Measurements from ENCODE around the gene PLEKHD1.

PLEKHD1 gene

DNA sequence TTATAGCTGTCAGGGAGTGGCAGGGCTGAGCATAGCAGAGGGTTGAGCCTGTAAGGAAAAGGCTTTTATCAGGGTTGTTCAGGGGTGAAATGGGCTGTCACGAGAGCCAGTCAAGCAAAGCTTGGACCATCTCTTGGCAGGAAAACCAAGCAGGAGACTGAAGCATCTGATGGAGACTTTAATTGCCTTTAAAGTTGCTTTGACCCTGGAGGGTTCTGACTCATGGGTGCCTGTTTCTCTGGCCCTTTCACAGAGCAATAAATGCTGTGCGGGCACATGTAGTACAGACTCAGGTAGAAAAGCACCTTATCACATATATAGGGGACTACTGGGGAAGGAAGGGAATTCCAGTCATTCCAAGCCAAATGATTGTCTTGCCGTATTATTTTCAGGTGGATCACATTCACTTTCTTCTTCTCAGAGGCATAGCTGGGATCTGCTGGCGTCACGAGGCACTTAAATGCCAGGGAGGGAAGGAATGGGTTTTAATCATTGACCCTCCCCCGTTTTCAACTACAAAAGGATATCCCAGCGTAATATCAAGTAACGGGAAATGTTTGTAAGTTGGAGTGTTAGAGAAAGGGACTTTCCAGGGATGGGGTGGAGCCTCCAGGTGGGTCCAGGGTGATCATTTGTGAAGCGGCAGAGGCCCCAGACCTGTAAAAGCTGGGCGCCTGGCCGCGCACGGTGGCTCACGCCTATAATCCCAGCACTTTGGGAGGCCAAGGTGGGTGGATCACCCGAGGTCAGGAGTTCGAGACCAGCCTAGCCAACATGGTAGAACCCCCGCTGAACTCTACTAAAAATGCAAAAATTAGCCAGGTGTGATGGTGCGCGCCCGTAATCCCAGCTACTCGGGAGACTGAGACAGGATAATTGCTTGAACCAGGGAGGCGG lies 34.9 kb downstream of the PLEKHD1 start:
- DNase-seq = no peak

DNA sequence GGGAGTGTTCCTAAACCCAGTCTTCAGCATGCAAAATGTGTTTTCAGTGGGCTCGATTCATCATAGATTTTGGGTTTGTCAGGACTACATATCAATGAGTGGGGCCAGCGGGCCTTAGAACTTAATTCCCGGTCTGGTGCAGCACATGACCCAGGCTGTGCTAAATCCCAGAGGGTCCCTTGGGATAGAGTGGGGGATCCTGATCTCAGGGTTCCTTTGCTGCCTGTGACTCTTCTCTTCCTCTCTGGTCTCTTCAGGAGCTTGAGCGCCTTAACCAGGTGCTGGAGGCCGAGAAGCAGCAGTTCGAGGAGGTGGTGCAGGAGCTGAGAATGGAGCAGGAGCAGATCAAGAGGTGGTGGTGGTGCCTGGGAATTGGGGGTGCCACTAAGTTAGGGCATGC lies 37.5 kb downstream of the PLEKHD1 start:
- DNase-seq = no peak

DNA sequence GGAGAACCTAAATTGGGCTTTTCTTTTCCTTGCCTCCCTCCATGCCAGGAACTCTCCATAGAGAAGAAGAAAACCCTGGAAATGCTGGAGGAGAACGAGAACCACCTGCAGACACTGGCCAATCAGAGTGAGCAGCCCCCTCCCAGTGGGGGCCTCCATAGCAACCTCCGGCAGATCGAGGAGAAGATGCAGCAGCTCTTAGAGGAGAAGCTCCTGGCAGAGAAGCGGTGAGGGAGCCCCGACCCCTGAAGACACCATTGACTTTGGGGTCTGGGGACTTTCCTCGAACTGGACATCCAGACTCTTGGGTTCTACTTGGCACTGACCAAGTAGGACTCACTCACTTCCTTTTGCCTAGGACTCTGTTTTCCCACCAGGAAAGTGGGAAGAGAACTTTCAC lies 41.4 kb downstream of the PLEKHD1 start:
- DNase-seq = no peak

DNA sequence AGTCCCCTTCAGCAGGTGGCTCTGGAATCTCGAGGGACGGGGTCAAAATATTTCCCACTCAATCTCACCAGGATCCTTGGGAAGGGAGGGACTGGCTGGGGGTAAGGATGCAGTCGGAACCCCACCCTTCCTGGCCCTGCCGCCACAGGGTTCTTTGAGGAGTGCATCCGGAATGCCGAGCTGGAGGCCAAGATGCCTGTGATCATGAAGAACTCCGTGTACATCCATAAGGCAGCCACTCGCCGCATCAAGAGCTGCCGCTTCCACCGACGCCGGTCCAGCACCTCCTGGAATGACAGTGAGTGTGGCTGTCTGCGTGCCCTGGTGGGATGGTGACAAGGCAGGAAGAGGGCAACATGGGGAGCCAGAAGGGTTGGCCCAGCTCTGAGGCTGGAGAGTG lies 43.1 kb downstream of the PLEKHD1 start:
- no peak for DNase-seq

DNA sequence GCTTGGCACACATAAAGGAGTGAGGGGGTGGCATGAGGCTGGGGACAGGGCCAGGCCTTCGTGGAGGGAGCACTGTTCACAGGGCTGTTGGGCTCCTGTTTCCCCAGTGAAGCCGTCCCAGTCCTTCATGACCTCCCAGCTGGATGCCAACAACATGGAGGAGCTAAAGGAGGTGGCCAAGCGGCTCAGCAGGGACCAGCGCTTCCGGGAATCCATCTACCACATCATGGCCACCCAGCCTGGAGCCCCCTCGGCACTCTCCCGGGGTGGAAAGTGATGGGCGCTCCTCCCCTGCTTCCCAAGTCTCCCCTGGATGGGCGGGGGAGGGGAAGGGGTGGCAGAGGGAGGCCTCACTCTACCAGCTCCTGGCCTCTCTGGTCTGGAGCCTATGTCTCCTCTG lies 43.6 kb downstream of the PLEKHD1 start:
- no peak for DNase-seq

DNA sequence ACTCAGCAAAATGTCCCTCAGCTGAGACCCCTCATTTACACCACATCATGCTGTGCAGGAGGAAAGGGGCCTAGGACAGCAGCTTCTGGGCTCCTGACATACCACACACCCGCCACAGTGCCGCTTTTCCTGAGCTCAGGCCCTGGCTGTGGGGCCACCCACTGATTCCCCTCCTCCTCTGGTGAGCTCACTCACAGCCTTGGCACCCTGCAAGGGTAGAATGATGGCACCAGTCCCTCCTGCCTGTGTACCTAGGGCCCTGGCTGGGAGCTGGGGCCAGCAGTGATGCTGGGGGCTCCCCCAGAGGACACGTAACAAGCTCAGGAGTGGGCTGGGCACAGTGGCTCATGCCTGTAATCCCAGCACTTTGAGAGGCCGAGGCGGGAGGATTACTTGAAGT lies 44.4 kb downstream of the PLEKHD1 start:
- DNase-seq = no peak

DNA sequence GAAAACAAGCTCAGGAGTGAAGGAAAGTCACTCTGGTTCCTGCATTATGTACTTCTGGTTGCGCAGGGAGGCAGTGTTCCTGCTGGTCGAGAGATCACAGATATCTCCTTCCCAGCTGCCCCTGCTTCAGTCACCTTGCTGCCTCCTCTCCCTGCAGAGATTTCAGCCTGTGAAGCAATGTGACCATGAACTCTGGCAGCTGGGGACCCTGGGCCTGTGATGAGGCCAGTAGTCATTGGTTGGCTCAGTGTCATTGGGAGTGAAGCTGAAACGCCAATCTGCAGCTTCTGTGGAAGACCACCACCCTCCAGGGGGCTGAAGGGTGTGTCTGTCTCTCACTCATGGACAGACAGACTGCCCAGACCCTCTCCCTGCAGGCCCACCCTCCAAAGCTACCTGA lies 45.0 kb downstream of the PLEKHD1 start:
- DNase-seq = no peak

DNA sequence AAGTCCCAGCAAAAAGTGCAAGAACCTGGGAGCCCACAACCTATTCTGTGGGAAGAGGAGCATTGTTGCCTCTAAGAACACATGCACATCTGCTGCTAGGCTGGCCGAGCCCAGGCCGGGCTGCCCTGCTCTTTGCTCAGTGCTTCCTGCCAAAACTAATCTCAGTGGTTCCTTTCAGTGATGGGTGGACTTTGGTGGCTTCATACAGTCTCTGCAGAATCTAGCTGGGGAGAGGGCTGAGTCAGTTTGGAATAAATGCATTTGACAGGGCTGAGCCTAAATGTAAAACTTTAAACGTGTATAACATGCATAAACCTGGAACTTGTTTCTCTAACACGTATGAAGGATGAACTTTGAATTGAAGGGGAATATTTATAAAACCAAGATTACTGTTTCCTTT lies 45.6 kb downstream of the PLEKHD1 start:
- DNase-seq = no peak

DNA sequence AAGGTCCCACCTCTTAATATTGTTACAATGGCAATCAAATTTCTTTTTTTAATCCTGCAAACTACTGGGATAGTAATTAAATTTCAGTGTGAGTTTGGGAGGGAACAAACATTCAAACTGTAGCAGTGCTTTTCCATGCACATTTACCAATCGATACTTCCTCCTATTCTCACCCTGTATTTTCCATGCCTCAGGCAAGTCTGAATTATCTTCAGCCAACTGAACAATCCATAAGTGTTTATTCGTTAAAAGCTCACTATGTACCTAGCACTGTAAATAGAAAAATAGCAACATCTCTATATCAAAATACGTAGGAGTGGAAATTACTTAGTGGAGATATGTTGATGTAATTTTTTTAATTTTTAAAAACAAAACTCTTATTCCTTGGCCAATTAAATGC lies 46.6 kb downstream of the PLEKHD1 start:
- no peak for DNase-seq

DNA sequence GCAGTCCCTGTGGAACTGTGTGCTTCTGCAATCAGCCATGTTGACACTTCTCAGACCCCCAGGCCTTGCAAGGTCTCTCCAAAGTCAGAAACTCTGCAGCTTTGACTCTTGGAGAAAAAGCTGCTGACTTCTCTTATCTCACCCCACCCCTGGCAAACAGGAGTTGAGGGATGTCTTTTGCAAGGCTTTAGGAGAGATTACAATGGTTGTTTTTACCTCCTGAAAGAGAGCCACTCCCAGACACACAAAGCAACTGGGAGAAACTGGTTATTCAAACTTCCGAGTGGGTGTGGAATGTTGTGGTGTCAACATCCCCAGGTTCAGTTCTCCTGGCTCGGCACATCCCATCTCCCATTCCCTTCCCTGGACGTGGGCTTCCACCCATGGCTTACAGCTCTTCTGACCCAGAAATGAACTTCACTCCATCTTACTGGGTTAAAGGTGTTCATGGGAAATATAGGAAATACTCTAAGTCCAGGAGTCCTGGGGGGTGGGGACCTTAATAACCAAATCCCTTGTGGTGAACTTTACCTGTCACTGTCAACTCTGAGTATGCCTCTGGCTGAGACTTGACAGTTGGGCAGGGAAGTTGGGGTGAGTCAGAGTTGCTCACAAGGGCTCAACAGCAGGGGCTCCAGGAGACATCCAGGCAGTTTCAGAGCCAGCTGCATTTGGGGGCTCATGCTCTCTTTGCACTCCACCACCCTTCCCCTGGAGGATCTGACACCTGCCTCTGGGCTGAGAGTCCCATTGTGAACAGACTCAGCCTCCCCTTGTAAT lies 48.2 kb downstream of the PLEKHD1 start:
- no peak for DNase-seq

DNA sequence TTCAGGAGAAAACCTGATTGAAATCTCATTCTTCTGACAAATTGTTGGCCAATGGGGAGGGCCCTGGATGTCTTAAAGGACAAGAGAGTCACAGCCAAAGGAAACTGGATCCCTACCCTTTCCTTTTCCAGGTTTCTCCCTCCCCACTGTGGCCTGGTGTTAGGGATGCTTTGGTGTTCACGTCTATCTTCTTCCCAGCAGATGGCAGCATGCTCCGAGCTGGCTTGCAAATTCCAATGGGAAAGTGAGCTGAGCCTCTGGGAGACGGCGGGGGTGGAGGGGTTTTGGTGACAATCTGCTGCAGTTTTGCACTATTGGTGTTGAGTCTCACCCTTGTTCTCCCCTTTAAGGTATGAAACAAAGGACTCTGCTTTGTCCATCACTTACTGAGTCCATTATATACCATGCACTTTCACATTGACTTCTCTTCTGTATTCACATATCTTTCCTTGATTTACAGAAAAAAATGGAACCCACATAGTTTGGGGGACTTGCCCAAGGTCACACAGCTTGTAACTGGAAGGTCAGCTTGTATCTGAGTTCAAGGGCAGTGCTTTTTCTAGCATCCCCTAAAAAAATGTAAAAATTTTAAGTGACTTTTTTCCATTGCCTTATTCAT lies 50.8 kb downstream of the PLEKHD1 start:
- no peak for DNase-seq

DNA sequence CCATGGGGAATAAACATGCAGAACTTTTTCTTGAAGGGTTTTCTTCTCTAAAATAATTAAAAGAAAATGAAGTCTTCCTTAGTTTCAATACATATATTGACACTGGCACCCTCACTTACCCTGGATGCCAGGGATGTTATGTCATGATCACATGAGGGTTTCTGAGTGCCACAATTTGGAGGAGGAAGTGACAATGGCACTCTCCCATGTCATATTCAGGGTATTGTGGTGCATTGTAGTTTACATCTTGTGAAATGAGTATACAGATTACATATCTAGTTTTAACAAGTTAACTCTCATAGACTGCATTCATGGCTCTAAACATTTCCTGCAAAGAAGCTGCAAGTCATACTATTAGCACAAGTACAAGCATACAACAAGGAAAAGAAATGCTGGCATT lies 52.4 kb downstream of the PLEKHD1 start:
- no peak for DNase-seq

DNA sequence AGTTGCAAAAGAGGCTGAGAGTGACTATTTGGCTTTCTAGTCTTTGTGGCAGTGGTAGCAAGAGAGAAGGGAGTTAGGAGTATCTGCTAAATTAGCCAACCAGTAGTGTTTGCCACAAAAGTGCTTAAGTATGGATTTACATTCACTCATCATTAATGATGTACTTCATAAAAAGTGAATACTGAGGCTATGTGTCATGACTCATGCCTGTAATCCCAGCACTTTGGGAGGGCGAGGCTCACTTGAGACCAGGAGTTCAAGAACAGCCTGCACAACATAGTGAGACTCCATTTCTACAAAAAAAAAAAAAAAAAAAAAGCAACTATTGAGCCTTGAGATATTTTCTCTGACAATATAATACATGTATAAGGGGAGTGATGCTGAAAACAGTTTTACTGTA lies 53.4 kb downstream of the PLEKHD1 start:
- DNase-seq = no peak

DNA sequence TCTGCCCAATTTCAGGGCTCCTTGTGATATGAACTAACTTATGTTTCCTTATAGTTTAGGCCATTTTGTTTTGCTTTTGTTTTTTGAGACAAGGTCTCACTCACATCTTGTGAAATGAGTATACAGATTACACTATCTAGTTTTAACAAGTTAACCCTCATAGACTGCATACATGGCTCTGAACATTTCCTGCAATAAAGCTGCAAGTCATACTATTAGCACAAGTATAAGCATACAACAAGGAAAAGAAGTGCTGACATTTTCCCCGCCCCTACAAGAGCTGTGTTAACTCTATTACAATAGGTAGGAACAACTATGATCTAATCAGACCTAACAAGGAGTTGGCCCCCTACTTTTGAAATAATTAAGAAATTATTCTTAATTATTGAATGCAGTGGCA lies 54.2 kb downstream of the PLEKHD1 start:
- DNase-seq = no peak

DNA sequence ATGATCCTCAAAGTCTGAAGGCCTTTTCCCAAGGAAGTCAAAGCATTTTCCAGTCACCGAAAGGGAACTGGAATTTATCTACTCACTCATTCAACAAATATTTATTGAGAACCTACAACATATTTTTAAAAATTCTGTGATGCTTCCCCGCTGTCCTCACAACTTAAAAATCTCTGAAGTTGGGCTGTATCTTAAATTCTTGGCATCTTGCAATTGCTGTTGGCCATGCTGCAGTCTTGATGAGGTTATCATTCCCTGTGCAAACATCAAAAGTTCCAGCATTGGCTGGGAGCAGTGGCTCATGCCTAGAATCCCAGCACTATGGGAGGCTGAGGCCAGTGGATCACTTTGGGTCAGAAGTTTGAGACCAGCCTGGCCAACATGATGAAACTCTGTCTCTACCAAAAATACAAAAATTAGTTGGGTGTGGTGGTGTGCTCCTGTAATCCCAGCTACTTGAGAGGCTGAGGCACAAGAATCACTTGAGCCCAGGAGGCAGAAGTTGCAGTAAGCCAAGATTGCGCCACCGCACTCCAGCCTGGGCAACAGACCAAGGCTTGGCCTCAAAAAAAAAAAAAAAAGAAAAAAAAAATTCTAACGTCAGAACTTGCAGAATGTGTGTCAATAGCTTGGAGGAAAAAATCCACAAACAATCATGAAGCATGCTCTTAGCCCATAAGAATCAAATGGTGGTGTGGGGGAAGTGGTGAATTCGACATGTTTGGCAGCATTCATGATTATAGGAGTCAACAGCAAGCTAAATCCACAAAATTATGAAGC lies 55.3 kb downstream of the PLEKHD1 start:
- no peak for DNase-seq

DNA sequence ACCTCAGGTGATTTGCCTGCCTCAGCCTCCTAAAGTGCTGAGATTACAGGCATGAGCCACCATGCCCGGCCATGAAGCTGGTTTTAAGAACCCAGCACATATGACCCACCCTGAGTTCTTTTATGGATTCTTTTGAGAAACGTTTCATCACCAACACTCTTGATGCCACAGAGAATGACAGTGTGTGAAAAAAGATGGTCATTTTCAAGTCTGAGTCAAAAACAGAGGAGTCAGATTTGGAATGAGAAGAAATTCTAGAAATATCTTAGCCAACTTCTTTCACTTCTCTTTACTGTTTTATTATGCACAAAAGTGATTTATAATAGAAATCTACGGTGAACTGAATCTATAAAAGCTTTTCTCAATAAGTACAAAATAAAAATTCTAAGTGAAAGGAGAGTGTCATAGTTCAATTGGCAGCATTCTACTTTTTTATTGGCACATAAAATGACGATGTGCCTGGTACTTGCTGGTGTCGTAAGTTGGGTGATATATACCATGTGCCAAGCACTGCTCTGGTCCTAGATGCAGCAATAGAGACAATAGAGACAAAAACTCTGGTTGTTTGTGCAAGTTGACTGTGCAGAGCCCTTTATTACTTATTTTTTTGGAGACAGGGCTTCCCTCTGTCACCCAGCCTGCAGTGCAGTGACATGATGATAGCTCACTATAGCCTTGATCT lies 56.3 kb downstream of the PLEKHD1 start:
- no peak for DNase-seq

DNA sequence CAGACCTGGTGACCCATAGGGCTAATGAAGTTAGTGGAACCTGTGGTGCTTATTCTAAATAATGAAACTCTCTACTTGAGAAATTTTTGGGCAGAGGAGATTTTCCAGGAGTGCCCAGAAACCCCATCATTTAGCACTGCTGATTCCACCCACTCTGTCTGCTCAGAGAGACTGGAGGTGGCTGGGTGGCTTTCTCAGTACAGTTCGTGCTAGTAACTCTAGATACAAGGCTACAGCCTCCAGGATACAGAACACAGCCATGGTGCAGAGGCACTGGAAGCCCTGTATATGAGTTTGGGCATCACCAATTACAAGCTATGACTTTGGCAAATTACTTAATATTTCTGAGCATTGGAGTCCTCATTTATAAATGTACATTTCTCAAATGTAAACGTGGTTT lies 57.8 kb downstream of the PLEKHD1 start:
- no peak for DNase-seq

DNA sequence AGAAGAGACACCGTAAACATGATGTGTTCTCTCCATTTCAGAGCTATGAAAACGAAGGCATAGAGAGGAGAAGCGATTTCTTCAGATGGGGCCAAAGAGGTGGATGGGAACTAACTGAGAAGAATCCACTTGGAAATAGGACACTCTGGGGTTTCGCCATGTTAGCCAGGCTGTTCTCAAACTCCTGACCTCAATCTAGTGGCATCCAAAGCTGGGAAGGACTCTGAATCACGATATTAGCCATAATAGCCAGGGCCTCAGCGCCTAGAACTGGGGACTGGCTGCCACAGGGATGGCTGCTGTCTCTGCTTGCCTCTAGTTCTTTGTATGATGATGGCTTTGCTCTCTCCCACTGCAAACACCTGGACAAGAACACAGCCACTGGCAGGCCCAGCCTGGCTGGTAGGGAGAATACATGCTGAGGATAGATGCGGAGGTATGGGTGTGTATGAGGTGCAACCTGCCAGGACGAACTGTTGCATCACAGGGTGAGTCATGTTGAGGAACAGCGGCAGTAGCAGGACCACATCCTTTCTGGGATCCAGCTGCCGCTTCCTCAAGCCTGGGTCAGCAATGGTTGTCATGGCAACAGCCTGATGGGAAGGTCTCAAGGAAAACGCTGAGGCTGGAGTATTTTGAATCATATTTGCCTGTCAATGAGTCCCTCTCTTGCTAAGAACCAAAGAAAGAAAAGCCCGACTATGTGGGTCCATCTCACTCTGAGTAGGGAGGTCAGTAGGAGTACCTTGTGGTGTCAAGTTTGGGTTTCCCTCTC lies 59.0 kb downstream of the PLEKHD1 start:
- DNase-seq = peak; percentile 42

DNA sequence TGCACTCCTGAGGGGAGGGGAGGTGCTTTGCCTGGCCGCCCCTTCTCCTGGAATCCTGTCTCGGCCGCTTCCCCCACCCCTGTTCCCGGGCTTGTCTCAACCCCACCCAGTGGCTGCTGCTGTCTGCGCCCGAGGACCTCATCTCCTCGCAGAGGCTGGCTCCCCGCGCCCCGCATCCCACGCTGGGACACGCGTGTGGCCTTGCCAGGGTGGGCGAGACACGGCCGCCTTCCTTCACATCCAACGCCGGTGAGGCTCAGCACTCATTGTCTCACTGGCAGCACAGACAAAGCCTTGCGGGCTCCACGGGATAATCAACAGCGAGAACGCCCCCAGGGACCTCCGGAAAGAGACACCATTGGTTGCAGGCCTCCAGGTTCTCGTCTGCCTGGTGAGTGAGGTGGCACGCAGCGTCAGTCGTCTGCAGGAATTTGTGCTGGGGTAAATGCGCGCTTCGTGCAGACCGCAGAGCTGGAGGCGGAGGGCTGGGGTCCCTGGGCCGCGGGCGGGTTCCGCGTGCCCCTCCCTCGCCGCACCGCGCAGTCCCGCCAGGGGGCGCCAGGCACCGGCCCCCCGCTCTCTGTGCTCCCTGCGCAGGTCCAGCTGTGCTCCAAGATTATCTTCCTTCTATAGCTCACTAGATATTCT lies 63.3 kb downstream of the PLEKHD1 start:
- DNase-seq = peak; percentile 9

DNA sequence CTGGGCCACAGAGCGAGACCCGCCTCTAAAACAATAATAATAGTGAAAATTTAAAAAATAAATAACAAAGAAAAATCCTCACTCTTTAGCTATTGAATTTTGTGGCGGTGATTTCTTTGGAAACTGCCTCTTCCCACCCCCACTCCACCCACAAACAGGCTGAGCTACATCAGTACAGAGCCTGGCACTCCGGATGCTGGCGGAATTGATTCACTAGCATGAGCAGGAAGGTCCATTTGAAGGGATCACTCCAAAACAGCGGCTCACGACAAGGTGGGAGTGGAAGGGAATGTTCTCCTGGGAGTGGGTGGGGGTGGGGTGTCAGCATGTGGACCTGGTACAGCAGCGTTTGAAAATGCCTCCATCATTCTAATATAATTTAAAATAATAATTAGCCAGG lies 64.0 kb downstream of the PLEKHD1 start:
- DNase-seq = no peak

DNA sequence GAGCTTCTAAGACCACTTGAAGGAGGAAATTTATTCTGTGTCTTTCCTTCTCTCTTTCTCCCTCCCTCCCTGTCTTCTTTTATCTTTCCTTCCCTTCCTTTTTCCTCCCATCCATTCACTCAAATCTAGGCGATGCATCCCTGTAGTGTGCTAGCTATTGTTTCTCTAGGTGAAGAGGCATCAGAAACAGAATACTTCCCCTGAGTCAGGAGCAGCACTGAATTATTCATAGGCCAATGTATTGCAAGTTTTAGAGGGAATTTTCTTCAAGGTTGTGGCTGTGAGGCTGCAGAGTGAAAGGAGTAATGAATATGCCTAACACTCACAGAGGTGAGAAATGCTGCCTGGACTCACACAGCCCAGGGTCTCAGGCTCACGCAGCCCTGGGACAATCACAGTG lies 67.0 kb downstream of the PLEKHD1 start:
- DNase-seq = no peak
